Measurements from ENCODE around the gene TXN. TPM values are rescaled to one million over a fixed set of nuclear protein-coding genes. Genes with fewer than 3 reads are reported as not detected.
A peak's percentile ranks its signal among the peaks of the same experiment; 100 is the strongest.
"Not testable (repeated sequence)": the region's sequence is repeated elsewhere in the genome, so short reads cannot be mapped to it uniquely, and the experiment has no call there.

Gene TXN
- total RNA-seq, 1 experiment from 2014 or later: 280 TPM

DNA sequence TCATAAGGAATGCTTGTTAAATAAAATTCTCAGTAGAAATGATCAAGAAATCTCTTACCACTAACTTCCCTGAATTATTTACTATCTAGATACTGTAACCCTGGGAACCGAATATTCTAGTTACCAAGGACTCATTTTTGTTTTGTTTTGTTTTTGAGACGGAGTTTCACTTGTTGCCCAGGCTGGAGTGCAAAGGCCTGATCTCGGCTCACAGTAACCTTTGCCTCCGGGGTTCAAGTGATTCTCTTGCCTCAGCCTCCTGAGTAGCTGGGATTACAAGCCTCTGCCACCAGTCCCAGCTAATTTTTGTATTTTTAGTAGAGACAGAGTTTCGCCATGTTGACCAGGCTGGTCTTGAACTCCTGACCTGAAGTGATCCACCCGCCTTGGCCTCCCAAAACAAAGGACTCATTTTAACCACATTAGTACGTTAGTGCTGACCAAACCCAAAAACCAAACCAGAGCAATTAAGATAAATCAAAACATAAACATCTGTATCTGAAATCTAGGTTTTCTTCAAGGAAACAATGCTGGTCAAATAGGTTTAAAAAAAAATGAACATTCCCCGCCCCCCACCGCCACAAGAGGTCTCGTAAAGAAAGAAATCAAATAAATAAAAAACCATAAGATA is 3.7 kb downstream of the TXN start:
- Histone ChIP-seq H3K4ac (ENCODE audit: low read depth, low read length) (no peak overlapping the region), H3T11ph (ENCODE audit: low read length) (no peak overlapping the region), H2BK20ac (ENCODE audit: low read depth, low read length, poor library complexity, severe bottlenecking) (no peak overlapping the region), H3K14ac (ENCODE audit: insufficient read depth, low read length) (no peak overlapping the region), H2BK12ac (ENCODE audit: insufficient read length, low read depth, low read length) (no peak overlapping the region), H3K4me1 (ENCODE audit: insufficient read depth, low read length) (peaks cover 3% of the 10 kb centered on the region; the same call in 1 of the 2 replicates), H3K4me2 (ENCODE audit: insufficient read depth, insufficient read length, low read length) (no peak overlapping the region), H3K18ac (ENCODE audit: insufficient read length, low read depth, low read length) (no peak overlapping the region), H3K79me2 (ENCODE audit: insufficient read depth, low read length) (peaks cover 34% of the 10 kb centered on the region; the same call in 1 of the 2 replicates), H3K9ac (ENCODE audit: extremely low read depth, insufficient read length, low read length) (no peak overlapping the region), H2AFZ (ENCODE audit: low read length) (no peak overlapping the region), H2BK5ac (ENCODE audit: insufficient read length, low read length) (no peak overlapping the region), H3K27ac (ENCODE audit: insufficient read length, low read depth, low read length) (no peak overlapping the region), H3K79me1 (ENCODE audit: insufficient read depth, low read depth, low read length, poor library complexity, severe bottlenecking) (no peaks in the 10 kb centered on the region), H4K8ac (replicated peaks; ENCODE audit: insufficient read length, low read depth, low read length) (no peak overlapping the region), H4K91ac (ENCODE audit: insufficient read length, low read depth, low read length) (no peak overlapping the region), H4K5ac (ENCODE audit: insufficient read length, low read depth, low read length) (no peak overlapping the region), H3K23me2 (ENCODE audit: insufficient read length, low read depth, low read length, poor library complexity, severe bottlenecking) (peaks cover 4% of the 10 kb centered on the region), H2BK120ac (ENCODE audit: low read depth, low read length, poor library complexity, severe bottlenecking) (no peak overlapping the region), H2AK5ac (ENCODE audit: insufficient read length, low read length) (no peak overlapping the region), H3K56ac (ENCODE audit: insufficient read length, low read depth, low read length) (no peak overlapping the region), H3K9me3 (ENCODE audit: control insufficient read depth, low read depth, low read length) (no peaks in the 10 kb centered on the region), H3K23ac (ENCODE audit: insufficient read length, low read depth, low read length) (no peak overlapping the region), H3K27me3 (ENCODE audit: insufficient read depth, low read length) (no peaks in the 10 kb centered on the region), H2BK15ac (ENCODE audit: low read depth, low read length) (no peak overlapping the region), H4K20me1 (ENCODE audit: control insufficient read depth, insufficient read depth, insufficient read length) (no peaks in the 10 kb centered on the region)
- H3K9me3 Mint-ChIP-seq: peaks cover 0 to 2% of the 10 kb centered on the region in 2 experiments; a peak in 1 of 5 replicates
- no CpG with 5 or more reads among the region's 10 CpGs for WGBS (ENCODE audit: extremely low coverage, insufficient read length, low lambda C conversion rate)
- no peak for DNase-seq
- TF ChIP-seq CTCF (conservative IDR thresholded peaks at IDR 0.05): no peak
- H3K27ac Mint-ChIP-seq: peak overlapping the region in 1 of 3 experiments; percentile 29; a peak in 2 of 7 replicates
- no peaks in the 10 kb centered on the region for H3K27me3 Mint-ChIP-seq (ENCODE audit: low read depth)
- H3K4me3 Mint-ChIP-seq: no peak overlapping the region; a peak in 1 of 5 replicates
- H3K4me1 Mint-ChIP-seq: peaks cover 28 to 32% of the 10 kb centered on the region in 2 experiments
- H3K36me3 Mint-ChIP-seq (ENCODE audit: insufficient read depth in 1 of 3, low read depth in 3 of 3): peaks cover 10 to 35% (median 20%) of the 10 kb centered on the region in 3 experiments

DNA sequence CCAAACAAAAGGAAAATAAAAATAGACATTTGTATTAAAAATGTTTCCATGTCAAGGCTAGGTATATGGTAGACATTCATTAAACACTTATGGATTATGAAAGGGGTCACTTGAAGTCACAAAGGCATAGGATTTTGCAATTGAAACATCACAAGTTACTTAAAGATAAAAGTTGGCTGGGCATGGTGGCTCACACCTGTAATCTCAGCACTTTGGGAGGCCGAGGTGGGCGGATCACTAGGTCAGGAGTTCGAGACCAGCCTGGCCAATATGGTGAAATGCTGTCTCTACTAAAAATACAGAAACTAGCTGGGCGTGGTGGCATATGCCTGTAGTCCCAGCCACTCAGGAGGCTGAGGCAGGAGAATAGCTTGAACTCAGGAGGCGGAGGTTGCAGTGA is 4.5 kb downstream of the TXN start:
- H3K9me3 ChIP-seq (ENCODE audit: control insufficient read depth, low read depth, low read length); H3K4me2 ChIP-seq (ENCODE audit: insufficient read depth, insufficient read length, low read length); H2BK15ac ChIP-seq (ENCODE audit: low read depth, low read length): not testable (repeated sequence)

More for the DNA sequence above, 4.5 kb downstream of the TXN start:
- not testable (repeated sequence) for H3K14ac ChIP-seq (ENCODE audit: insufficient read depth, low read length); H4K8ac ChIP-seq (replicated peaks; ENCODE audit: insufficient read length, low read depth, low read length); H3K9ac ChIP-seq (ENCODE audit: extremely low read depth, insufficient read length, low read length); H3K27ac ChIP-seq (ENCODE audit: insufficient read length, low read depth, low read length); H3K56ac ChIP-seq (ENCODE audit: insufficient read length, low read depth, low read length); H3K27me3 ChIP-seq (ENCODE audit: insufficient read depth, low read length); H2AK5ac ChIP-seq (ENCODE audit: insufficient read length, low read length); H2BK5ac ChIP-seq (ENCODE audit: insufficient read length, low read length); H2BK12ac ChIP-seq (ENCODE audit: insufficient read length, low read depth, low read length); H3K23ac ChIP-seq (ENCODE audit: insufficient read length, low read depth, low read length); H2AFZ ChIP-seq (ENCODE audit: low read length); H4K5ac ChIP-seq (ENCODE audit: insufficient read length, low read depth, low read length); H4K91ac ChIP-seq (ENCODE audit: insufficient read length, low read depth, low read length); DNase-seq; H3T11ph ChIP-seq (ENCODE audit: low read length); H4K20me1 ChIP-seq (ENCODE audit: control insufficient read depth, insufficient read depth, insufficient read length); H3K18ac ChIP-seq (ENCODE audit: insufficient read length, low read depth, low read length); H3K4ac ChIP-seq (ENCODE audit: low read depth, low read length); H3K23me2 ChIP-seq (ENCODE audit: insufficient read length, low read depth, low read length, poor library complexity, severe bottlenecking); H3K4me3 Mint-ChIP-seq; H2BK120ac ChIP-seq (ENCODE audit: low read depth, low read length, poor library complexity, severe bottlenecking); H3K27ac Mint-ChIP-seq; H3K4me1 ChIP-seq (ENCODE audit: insufficient read depth, low read length); H3K79me1 ChIP-seq (ENCODE audit: insufficient read depth, low read depth, low read length, poor library complexity, severe bottlenecking); H2BK20ac ChIP-seq (ENCODE audit: low read depth, low read length, poor library complexity, severe bottlenecking); H3K9me3 Mint-ChIP-seq; H3K27me3 Mint-ChIP-seq (ENCODE audit: low read depth)
- peaks cover 34% of the 10 kb centered on the region; the same call in 1 of the 2 replicates for H3K79me2 ChIP-seq (ENCODE audit: insufficient read depth, low read length)
- no CpG with 5 or more reads among the region's 5 CpGs for WGBS (ENCODE audit: extremely low coverage, insufficient read length, low lambda C conversion rate)
- H3K4me1 Mint-ChIP-seq: peaks cover 21 to 24% of the 10 kb centered on the region in 2 experiments
- H3K36me3 Mint-ChIP-seq (ENCODE audit: insufficient read depth in 1 of 3, low read depth in 3 of 3): peaks cover 11 to 41% (median 26%) of the 10 kb centered on the region in 3 experiments

Data from H9 (cell line).